ENCODE data around the gene FHIT.

- TF ChIP-seq CTCF (IDR thresholded peaks at IDR 0.05 in 4 of 5, conservative IDR thresholded peaks at IDR 0.05 in 1 of 5) (no peak), POLR2A (IDR thresholded peaks at IDR 0.05) (no peak)
Observed at GRCh38 chr3:61157414-61157813, 93.8 kb downstream of the FHIT start.
